ENCODE data around the gene GPR107. TPM values are rescaled to one million over a fixed set of nuclear protein-coding genes. Genes with fewer than 3 reads are reported as not detected.

The GPR107 gene
- total RNA-seq, 1 donor: 19.8 TPM

- H3K9me3 ChIP-seq (ENCODE audit: low read depth, low read length): no peaks in the 10 kb centered on the region
- no peak overlapping the region for H3K4me3 ChIP-seq (ENCODE audit: low read length)
- H3K4me1 ChIP-seq (ENCODE audit: insufficient read depth, low read length): peaks cover 38% of the 10 kb centered on the region
- H3K27me3 ChIP-seq (ENCODE audit: insufficient read depth, low read length): peaks cover 14% of the 10 kb centered on the region
These were observed 88.3 kb downstream of the GPR107 start for GRCh38 chr9:130142056-130142455.

- no peak overlapping the region for H3K4me3 ChIP-seq (ENCODE audit: low read length)
- no peaks in the 10 kb centered on the region for H3K9me3 ChIP-seq (ENCODE audit: low read depth, low read length)
- H3K27me3 ChIP-seq (ENCODE audit: insufficient read depth, low read length): peaks cover 14% of the 10 kb centered on the region
- peaks cover 32% of the 10 kb centered on the region for H3K4me1 ChIP-seq (ENCODE audit: insufficient read depth, low read length)
These were observed 88.9 kb downstream of the GPR107 start for GRCh38 chr9:130142641-130143040.

- H3K27me3 ChIP-seq (ENCODE audit: insufficient read depth, low read length): peaks cover 14% of the 10 kb centered on the region
- no peak overlapping the region for H3K4me3 ChIP-seq (ENCODE audit: low read length)
- H3K9me3 ChIP-seq (ENCODE audit: low read depth, low read length): no peaks in the 10 kb centered on the region
- H3K4me1 ChIP-seq (ENCODE audit: insufficient read depth, low read length): peaks cover 27% of the 10 kb centered on the region
These were observed 89.7 kb downstream of the GPR107 start for GRCh38 chr9:130143279-130143893.

GRCh38 chr9:130143958-130144366 lies 90.3 kb downstream of the GPR107 start:
- H3K27me3 ChIP-seq (ENCODE audit: insufficient read depth, low read length): peaks cover 14% of the 10 kb centered on the region
- H3K4me3 ChIP-seq (ENCODE audit: low read length): no peak overlapping the region
- H3K9me3 ChIP-seq (ENCODE audit: low read depth, low read length): no peaks in the 10 kb centered on the region
- peaks cover 21% of the 10 kb centered on the region for H3K4me1 ChIP-seq (ENCODE audit: insufficient read depth, low read length)

GRCh38 chr9:130144703-130145102 lies 91.0 kb downstream of the GPR107 start:
- Histone ChIP-seq H3K27me3 (ENCODE audit: insufficient read depth, low read length) (peaks cover 14% of the 10 kb centered on the region), H3K9me3 (ENCODE audit: low read depth, low read length) (no peaks in the 10 kb centered on the region), H3K4me3 (ENCODE audit: low read length) (no peak overlapping the region), H3K4me1 (ENCODE audit: insufficient read depth, low read length) (peaks cover 21% of the 10 kb centered on the region)

- no peaks in the 10 kb centered on the region for H3K9me3 ChIP-seq (ENCODE audit: low read depth, low read length)
- peaks cover 14% of the 10 kb centered on the region for H3K27me3 ChIP-seq (ENCODE audit: insufficient read depth, low read length)
- H3K4me1 ChIP-seq (ENCODE audit: insufficient read depth, low read length): peaks cover 12% of the 10 kb centered on the region
- H3K4me3 ChIP-seq (ENCODE audit: low read length): no peak overlapping the region
These were observed 92.0 kb downstream of the GPR107 start for GRCh38 chr9:130145658-130146057.

- Histone ChIP-seq H3K9me3 (ENCODE audit: low read depth, low read length) (no peaks in the 10 kb centered on the region), H3K4me1 (ENCODE audit: insufficient read depth, low read length) (peaks cover 7% of the 10 kb centered on the region), H3K27me3 (ENCODE audit: insufficient read depth, low read length) (peaks cover 14% of the 10 kb centered on the region), H3K4me3 (ENCODE audit: low read length) (no peak overlapping the region)
These were observed 93.5 kb downstream of the GPR107 start for GRCh38 chr9:130147198-130147597.

GRCh38 chr9:130147910-130148309 lies 94.2 kb downstream of the GPR107 start:
- peaks cover 14% of the 10 kb centered on the region for H3K27me3 ChIP-seq (ENCODE audit: insufficient read depth, low read length)
- H3K9me3 ChIP-seq (ENCODE audit: low read depth, low read length): no peaks in the 10 kb centered on the region
- H3K4me1 ChIP-seq (ENCODE audit: insufficient read depth, low read length): peaks cover 7% of the 10 kb centered on the region
- H3K4me3 ChIP-seq (ENCODE audit: low read length): no peak overlapping the region

GRCh38 chr9:130149031-130149430 lies 95.3 kb downstream of the GPR107 start:
- Histone ChIP-seq H3K4me1 (ENCODE audit: insufficient read depth, low read length) (peaks cover 1% of the 10 kb centered on the region), H3K4me3 (ENCODE audit: low read length) (no peak overlapping the region), H3K27me3 (ENCODE audit: insufficient read depth, low read length) (peaks cover 10% of the 10 kb centered on the region), H3K9me3 (ENCODE audit: low read depth, low read length) (no peaks in the 10 kb centered on the region)

- Histone ChIP-seq H3K4me3 (ENCODE audit: low read length) (no peak overlapping the region), H3K27me3 (ENCODE audit: insufficient read depth, low read length) (peaks cover 7% of the 10 kb centered on the region), H3K4me1 (ENCODE audit: insufficient read depth, low read length) (no peaks in the 10 kb centered on the region), H3K9me3 (ENCODE audit: low read depth, low read length) (no peaks in the 10 kb centered on the region)
These were observed 96.1 kb downstream of the GPR107 start for GRCh38 chr9:130149654-130150286.

GRCh38 chr9:130150779-130151382 lies 97.2 kb downstream of the GPR107 start:
- H3K4me1 ChIP-seq (ENCODE audit: insufficient read depth, low read length): no peaks in the 10 kb centered on the region
- H3K9me3 ChIP-seq (ENCODE audit: low read depth, low read length): no peaks in the 10 kb centered on the region
- no peak overlapping the region for H3K4me3 ChIP-seq (ENCODE audit: low read length)
- no peaks in the 10 kb centered on the region for H3K27me3 ChIP-seq (ENCODE audit: insufficient read depth, low read length)

- no peak overlapping the region for H3K4me3 ChIP-seq (ENCODE audit: low read length)
These were observed 101.1 kb downstream of the GPR107 start for GRCh38 chr9:130154816-130155215.

GRCh38 chr9:130155647-130156046 lies 101.9 kb downstream of the GPR107 start:
- no peaks in the 10 kb centered on the region for H3K27me3 ChIP-seq (ENCODE audit: insufficient read depth, low read length)
- H3K4me3 ChIP-seq (ENCODE audit: low read length): no peak overlapping the region
- no peaks in the 10 kb centered on the region for H3K4me1 ChIP-seq (ENCODE audit: insufficient read depth, low read length)
- H3K9me3 ChIP-seq (ENCODE audit: low read depth, low read length): no peaks in the 10 kb centered on the region

More at GRCh38 chr9:130154816-130155215, 101.1 kb downstream of the GPR107 start:
- H3K4me1 ChIP-seq (ENCODE audit: insufficient read depth, low read length): no peaks in the 10 kb centered on the region
- H3K9me3 ChIP-seq (ENCODE audit: low read depth, low read length): no peaks in the 10 kb centered on the region
- no peaks in the 10 kb centered on the region for H3K27me3 ChIP-seq (ENCODE audit: insufficient read depth, low read length)

- Histone ChIP-seq H3K4me1 (ENCODE audit: insufficient read depth, low read length) (no peaks in the 10 kb centered on the region), H3K4me3 (ENCODE audit: low read length) (no peak overlapping the region), H3K27me3 (ENCODE audit: insufficient read depth, low read length) (no peaks in the 10 kb centered on the region), H3K9me3 (ENCODE audit: low read depth, low read length) (no peaks in the 10 kb centered on the region)
These were observed 103.0 kb downstream of the GPR107 start for GRCh38 chr9:130156672-130157071.

GRCh38 chr9:130157079-130157478 lies 103.4 kb downstream of the GPR107 start:
- no peaks in the 10 kb centered on the region for H3K4me1 ChIP-seq (ENCODE audit: insufficient read depth, low read length)
- no peak overlapping the region for H3K4me3 ChIP-seq (ENCODE audit: low read length)
- no peaks in the 10 kb centered on the region for H3K27me3 ChIP-seq (ENCODE audit: insufficient read depth, low read length)
- H3K9me3 ChIP-seq (ENCODE audit: low read depth, low read length): no peaks in the 10 kb centered on the region

Measured in mononuclear cell (primary cell).